DND-41 (cell line): ENCODE data around the gene ZNF700.

Source experiments
- ATAC-seq: fragments of 200-7000 bp; cut with Tn5 transposase; 3 replicates; pipeline ENCODE4 v1.9.1; 2021; ENCODE audit warnings: low read depth; ENCODE audit not compliant: insufficient read depth
- DNase-seq: peaks from one replicate; pipeline ENCODE4 v3.0.0-alpha.2; 2020
- H2AFZ ChIP-seq: 2 replicates; pipeline ENCODE4 v1.6.0; 2012; ENCODE audit warnings: low read depth, low read length
- H3K27ac ChIP-seq: 2 replicates; pipeline ENCODE4 v1.5.1; 2012; ENCODE audit warnings: low read length, inconsistent platforms
- H3K27me3 ChIP-seq: fragments of 200-600 bp; sonication (generic); 2 replicates; pipeline ENCODE4 v1.6.0; 2012; ENCODE audit warnings: low read length, mild to moderate bottlenecking, inconsistent platforms; ENCODE audit not compliant: insufficient read depth, poor library complexity
- H3K36me3 ChIP-seq: 2 replicates; pipeline ENCODE4 v1.5.1; 2012; ENCODE audit warnings: low read length, inconsistent platforms; ENCODE audit not compliant: insufficient read depth
- H3K4me1 ChIP-seq: 2 replicates; pipeline ENCODE4 v1.5.1; 2012; ENCODE audit warnings: mild to moderate bottlenecking, low read length; ENCODE audit not compliant: insufficient read depth
- H3K4me2 ChIP-seq: 2 replicates; pipeline ENCODE4 v1.6.0; 2012; ENCODE audit warnings: mild to moderate bottlenecking, moderate library complexity, low read length, inconsistent platforms; ENCODE audit not compliant: insufficient read depth
- H3K4me3 ChIP-seq, 2 experiments: fragments of 200-600 bp in 1 of 2; shearing (Covaris generic) in 1 of 2; 2 replicates each; pipeline ENCODE4 v1.5.1; 2012 to 2016; ENCODE audit warnings: inconsistent platforms in 2 of 2, low read length in 2 of 2, mild to moderate bottlenecking in 2 of 2, low read depth in 1 of 2, moderate library complexity in 1 of 2
- H3K79me2 ChIP-seq: 2 replicates; pipeline ENCODE4 v1.6.0; 2012; ENCODE audit warnings: low read length, inconsistent platforms; ENCODE audit not compliant: insufficient read depth
- H3K9ac ChIP-seq: 2 replicates; pipeline ENCODE4 v1.6.0; 2012; ENCODE audit warnings: low read depth, mild to moderate bottlenecking, inconsistent platforms, low read length, moderate library complexity
- H3K9me3 ChIP-seq: 2 replicates; pipeline ENCODE4 v1.5.1; 2012; ENCODE audit warnings: low read length, moderate library complexity, mild to moderate bottlenecking, inconsistent platforms; ENCODE audit not compliant: insufficient read depth, severe bottlenecking
- H4K20me1 ChIP-seq: 2 replicates; pipeline ENCODE4 v1.6.0; 2012; ENCODE audit warnings: low read length; ENCODE audit not compliant: insufficient read depth
- EZH2 ChIP-seq: IDR thresholded peaks from 3 replicates; pipeline ENCODE4 v1.6.1; 2012; ENCODE audit warnings: borderline replicate concordance, low read depth, mild to moderate bottlenecking, moderate library complexity, low read length, inconsistent platforms; ENCODE audit not compliant: severe bottlenecking
- TF ChIP-seq, protein P1 (sequence below): IDR thresholded peaks from 2 replicates; pipeline ENCODE4 v1.5.1; 2012; ENCODE audit warnings: borderline replicate concordance, low read length, moderate library complexity, mild to moderate bottlenecking; ENCODE audit not compliant: poor library complexity, severe bottlenecking; ENCODE audit errors: extremely low read depth

ZNF700 gene

GRCh38 chr19:11973019-11973810 lies 48.3 kb downstream of the ZNF700 start:
- no peak overlapping the region for H3K9ac ChIP-seq
- TF ChIP-seq, protein P1, sequence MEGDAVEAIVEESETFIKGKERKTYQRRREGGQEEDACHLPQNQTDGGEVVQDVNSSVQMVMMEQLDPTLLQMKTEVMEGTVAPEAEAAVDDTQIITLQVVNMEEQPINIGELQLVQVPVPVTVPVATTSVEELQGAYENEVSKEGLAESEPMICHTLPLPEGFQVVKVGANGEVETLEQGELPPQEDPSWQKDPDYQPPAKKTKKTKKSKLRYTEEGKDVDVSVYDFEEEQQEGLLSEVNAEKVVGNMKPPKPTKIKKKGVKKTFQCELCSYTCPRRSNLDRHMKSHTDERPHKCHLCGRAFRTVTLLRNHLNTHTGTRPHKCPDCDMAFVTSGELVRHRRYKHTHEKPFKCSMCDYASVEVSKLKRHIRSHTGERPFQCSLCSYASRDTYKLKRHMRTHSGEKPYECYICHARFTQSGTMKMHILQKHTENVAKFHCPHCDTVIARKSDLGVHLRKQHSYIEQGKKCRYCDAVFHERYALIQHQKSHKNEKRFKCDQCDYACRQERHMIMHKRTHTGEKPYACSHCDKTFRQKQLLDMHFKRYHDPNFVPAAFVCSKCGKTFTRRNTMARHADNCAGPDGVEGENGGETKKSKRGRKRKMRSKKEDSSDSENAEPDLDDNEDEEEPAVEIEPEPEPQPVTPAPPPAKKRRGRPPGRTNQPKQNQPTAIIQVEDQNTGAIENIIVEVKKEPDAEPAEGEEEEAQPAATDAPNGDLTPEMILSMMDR, result no peak
- TF ChIP-seq EZH2, result no peak
- H3K27ac ChIP-seq, result no peak overlapping the region
- H3K4me1 ChIP-seq, result no peaks in the 10 kb centered on the region
- peaks cover 5% of the 10 kb centered on the region for H3K9me3 ChIP-seq
- no peak overlapping the region for H3K4me3 ChIP-seq
- H3K4me2 ChIP-seq, result no peak overlapping the region
- H4K20me1 ChIP-seq, result no peaks in the 10 kb centered on the region
- no peak overlapping the region for H2AFZ ChIP-seq
- ATAC-seq (no peak), DNase-seq (no peak)
- no peaks in the 10 kb centered on the region for H3K27me3 ChIP-seq
- H3K36me3 ChIP-seq, result peaks cover 12% of the 10 kb centered on the region
- H3K79me2 ChIP-seq, result no peaks in the 10 kb centered on the region

DNA sequence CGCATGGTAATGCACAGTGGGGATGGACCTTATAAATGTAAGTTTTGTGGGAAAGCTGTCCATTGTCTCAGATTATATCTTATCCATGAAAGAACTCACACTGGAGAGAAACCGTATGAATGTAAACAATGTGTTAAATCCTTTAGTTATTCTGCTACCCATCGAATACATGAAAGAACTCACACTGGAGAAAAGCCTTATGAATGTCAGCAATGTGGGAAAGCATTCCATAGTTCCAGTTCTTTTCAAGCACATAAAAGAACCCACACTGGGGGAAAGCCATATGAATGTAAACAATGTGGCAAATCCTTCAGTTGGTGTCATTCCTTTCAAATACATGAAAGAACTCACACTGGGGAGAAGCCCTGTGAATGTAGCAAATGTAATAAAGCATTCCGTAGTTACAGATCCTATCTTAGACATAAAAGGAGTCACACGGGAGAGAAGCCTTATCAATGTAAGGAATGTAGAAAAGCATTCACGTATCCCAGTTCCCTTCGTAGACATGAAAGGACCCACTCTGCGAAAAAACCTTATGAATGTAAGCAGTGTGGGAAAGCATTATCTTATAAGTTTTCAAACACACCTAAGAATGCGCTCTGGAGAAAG lies 53.7 kb downstream of the ZNF700 start:
- Histone ChIP-seq H3K4me2 (no peak overlapping the region), H3K27me3 (no peaks in the 10 kb centered on the region), H3K9ac (no peak overlapping the region), H3K27ac (no peak overlapping the region), H3K4me1 (no peaks in the 10 kb centered on the region), H2AFZ (no peak overlapping the region), H4K20me1 (no peaks in the 10 kb centered on the region), H3K4me3 (no peak overlapping the region), H3K79me2 (no peaks in the 10 kb centered on the region), H3K36me3 (peaks cover 27% of the 10 kb centered on the region), H3K9me3 (peaks cover 38% of the 10 kb centered on the region)
- TF ChIP-seq, protein P1, result no peak
- TF ChIP-seq EZH2, result no peak
- no peak for ATAC-seq
- no peak for DNase-seq

GRCh38 chr19:11979527-11979926 lies 54.6 kb downstream of the ZNF700 start:
- DNase-seq, result no peak

More at GRCh38 chr19:11979527-11979926, 54.6 kb downstream of the ZNF700 start:
- no peaks in the 10 kb centered on the region for H4K20me1 ChIP-seq
- no peak overlapping the region for H3K9ac ChIP-seq
- no peak for TF ChIP-seq EZH2
- TF ChIP-seq, protein P1, result no peak
- H3K9me3 ChIP-seq, result peaks cover 38% of the 10 kb centered on the region
- no peaks in the 10 kb centered on the region for H3K4me1 ChIP-seq
- H3K4me2 ChIP-seq, result no peak overlapping the region
- H3K79me2 ChIP-seq, result no peaks in the 10 kb centered on the region
- H2AFZ ChIP-seq, result no peak overlapping the region
- no peak overlapping the region for H3K27ac ChIP-seq
- H3K4me3 ChIP-seq, result no peak overlapping the region
- no peaks in the 10 kb centered on the region for H3K27me3 ChIP-seq
- H3K36me3 ChIP-seq, result peaks cover 27% of the 10 kb centered on the region
- ATAC-seq, result no peak
